Measurements from ENCODE around the gene NEMP2.

NEMP2 gene

GRCh38 chr2:190462181-190462580, 72.3 kb downstream of the NEMP2 start:
- peaks cover 7% of the 10 kb centered on the region for H3K4me1 ChIP-seq
- H3K36me3 ChIP-seq (replicated peaks), result no peaks in the 10 kb centered on the region
- DNase-seq (ENCODE audit: low spot score in 2 of 2), result no peak
- no peaks in the 10 kb centered on the region for H3K27me3 ChIP-seq (ENCODE audit: low read depth)
- H3K9me3 ChIP-seq, result no peaks in the 10 kb centered on the region
- no peak overlapping the region for H3K4me3 ChIP-seq
- in situ Hi-C loops (cut with MboI; ENCODE audit: low sequenced_read_pairs), result no loop called here

DNA sequence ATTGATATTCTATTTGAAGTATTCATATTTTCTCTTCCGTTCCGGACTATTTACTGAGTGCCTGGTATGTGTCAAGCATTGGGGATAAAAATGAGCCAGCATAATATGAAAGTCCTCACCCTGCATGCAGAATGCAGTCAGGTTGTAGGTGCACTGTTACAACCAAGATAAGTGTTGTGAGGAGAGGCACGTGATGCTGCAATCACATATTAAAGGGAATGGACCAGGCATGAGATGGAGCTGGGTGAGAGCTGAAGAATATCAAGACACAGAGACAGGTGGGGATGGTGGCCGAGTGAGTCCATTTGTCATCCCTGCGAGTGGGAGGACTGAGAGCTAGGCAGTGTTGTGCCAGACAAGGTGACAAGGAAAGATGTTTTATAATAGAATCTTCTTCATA, 74.0 kb downstream of the NEMP2 start:
- Histone ChIP-seq H3K9me3 (no peaks in the 10 kb centered on the region), H3K4me1 (no peaks in the 10 kb centered on the region), H3K4me3 (no peak overlapping the region), H3K27me3 (ENCODE audit: low read depth) (no peaks in the 10 kb centered on the region), H3K36me3 (replicated peaks) (no peaks in the 10 kb centered on the region)
- in situ Hi-C loops (cut with MboI; ENCODE audit: low sequenced_read_pairs), result no loop called here
- no peak for DNase-seq (ENCODE audit: low spot score in 2 of 2)

DNA sequence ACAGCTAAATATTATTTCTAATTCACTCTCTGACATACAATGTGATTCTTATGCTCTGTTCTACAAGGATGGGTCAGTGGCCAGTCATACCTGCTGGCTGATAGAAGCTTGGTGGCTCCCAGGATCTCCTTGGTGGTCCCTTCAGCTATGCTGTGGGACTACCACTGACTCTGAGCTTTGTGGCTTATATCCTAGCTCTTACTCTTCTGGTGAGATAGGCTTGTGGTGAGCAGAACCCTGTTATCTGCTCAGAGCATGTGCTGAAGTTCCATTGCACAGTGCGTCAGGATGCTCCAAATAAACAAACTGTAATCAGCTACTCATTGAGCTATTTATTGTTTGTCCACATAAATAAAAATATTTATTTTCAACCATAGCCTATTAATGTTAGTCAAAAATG, 74.6 kb downstream of the NEMP2 start:
- in situ Hi-C loops (cut with MboI; ENCODE audit: low sequenced_read_pairs), result no loop called here
- H3K9me3 ChIP-seq, result no peaks in the 10 kb centered on the region

GRCh38 chr2:190458352-190459107, 76.0 kb downstream of the NEMP2 start:
- in situ Hi-C loops (cut with MboI; ENCODE audit: low sequenced_read_pairs), result no loop called here
- H3K4me3 ChIP-seq, result no peak overlapping the region
- H3K9me3 ChIP-seq, result no peaks in the 10 kb centered on the region
- H3K4me1 ChIP-seq, result no peaks in the 10 kb centered on the region
- DNase-seq (ENCODE audit: low spot score in 2 of 2), result no peak
- no peaks in the 10 kb centered on the region for H3K27me3 ChIP-seq (ENCODE audit: low read depth)
- H3K36me3 ChIP-seq (replicated peaks), result no peaks in the 10 kb centered on the region

More for the DNA sequence above, 74.6 kb downstream of the NEMP2 start:
- no peak for DNase-seq (ENCODE audit: low spot score in 2 of 2)
- no peaks in the 10 kb centered on the region for H3K36me3 ChIP-seq (replicated peaks)
- no peak overlapping the region for H3K4me3 ChIP-seq
- H3K4me1 ChIP-seq, result no peaks in the 10 kb centered on the region
- no peaks in the 10 kb centered on the region for H3K27me3 ChIP-seq (ENCODE audit: low read depth)

GRCh38 chr2:190457256-190457655, 77.3 kb downstream of the NEMP2 start:
- DNase-seq (ENCODE audit: low spot score in 2 of 2), result no peak
- H3K4me3 ChIP-seq, result no peak overlapping the region
- H3K4me1 ChIP-seq, result no peaks in the 10 kb centered on the region
- in situ Hi-C loops (cut with MboI; ENCODE audit: low sequenced_read_pairs), result no loop called here
- no peaks in the 10 kb centered on the region for H3K9me3 ChIP-seq
- no peaks in the 10 kb centered on the region for H3K36me3 ChIP-seq (replicated peaks)
- H3K27me3 ChIP-seq (ENCODE audit: low read depth), result no peaks in the 10 kb centered on the region

GRCh38 chr2:190456833-190457232, 77.7 kb downstream of the NEMP2 start:
- Histone ChIP-seq H3K27me3 (ENCODE audit: low read depth) (no peaks in the 10 kb centered on the region), H3K4me1 (no peaks in the 10 kb centered on the region), H3K4me3 (no peak overlapping the region), H3K36me3 (replicated peaks) (no peaks in the 10 kb centered on the region), H3K9me3 (no peaks in the 10 kb centered on the region)
- in situ Hi-C loops (cut with MboI; ENCODE audit: low sequenced_read_pairs), result no loop called here
- no peak for DNase-seq (ENCODE audit: low spot score in 2 of 2)

DNA sequence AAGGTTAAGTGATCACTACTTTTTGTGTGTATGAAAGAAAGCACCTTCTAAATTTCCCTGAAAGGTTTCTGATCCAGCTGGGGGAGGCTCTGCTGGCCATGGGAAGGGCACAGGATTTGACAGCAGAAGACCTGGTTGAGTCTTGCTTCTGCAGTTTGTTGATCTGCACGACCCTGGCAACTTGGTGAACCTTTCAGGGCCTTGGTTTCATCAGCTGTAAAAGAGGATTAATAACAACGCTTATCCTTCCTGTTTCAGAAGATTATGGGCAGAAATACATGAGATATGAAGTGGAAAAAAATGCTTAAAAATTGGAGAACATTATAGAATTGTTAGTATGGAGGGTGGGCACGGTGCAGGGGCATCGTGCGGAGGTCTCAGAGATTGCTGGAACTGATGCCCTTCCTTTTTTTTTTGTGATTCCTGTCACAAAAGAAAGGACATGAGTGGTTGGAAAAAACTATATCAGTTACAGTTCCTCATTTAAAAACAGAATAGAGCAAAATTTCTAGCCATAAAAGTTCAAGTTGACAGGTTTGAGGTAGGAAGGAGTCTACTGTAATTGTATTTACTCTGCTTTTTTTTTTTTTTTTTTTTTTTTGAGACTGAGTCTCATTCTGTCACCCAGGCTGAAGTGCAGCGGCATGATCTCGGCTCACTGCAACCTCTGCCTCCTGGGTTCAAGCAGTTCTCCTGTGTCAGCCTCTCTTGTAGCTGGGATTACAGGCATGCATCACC, 79.0 kb downstream of the NEMP2 start:
- no peak overlapping the region for H3K4me3 ChIP-seq
- no peaks in the 10 kb centered on the region for H3K4me1 ChIP-seq
- H3K36me3 ChIP-seq (replicated peaks), result no peaks in the 10 kb centered on the region
- in situ Hi-C loops (cut with MboI; ENCODE audit: low sequenced_read_pairs), result no loop called here
- H3K9me3 ChIP-seq, result no peaks in the 10 kb centered on the region
- H3K27me3 ChIP-seq (ENCODE audit: low read depth), result no peaks in the 10 kb centered on the region
- no peak for DNase-seq (ENCODE audit: low spot score in 2 of 2)

DNA sequence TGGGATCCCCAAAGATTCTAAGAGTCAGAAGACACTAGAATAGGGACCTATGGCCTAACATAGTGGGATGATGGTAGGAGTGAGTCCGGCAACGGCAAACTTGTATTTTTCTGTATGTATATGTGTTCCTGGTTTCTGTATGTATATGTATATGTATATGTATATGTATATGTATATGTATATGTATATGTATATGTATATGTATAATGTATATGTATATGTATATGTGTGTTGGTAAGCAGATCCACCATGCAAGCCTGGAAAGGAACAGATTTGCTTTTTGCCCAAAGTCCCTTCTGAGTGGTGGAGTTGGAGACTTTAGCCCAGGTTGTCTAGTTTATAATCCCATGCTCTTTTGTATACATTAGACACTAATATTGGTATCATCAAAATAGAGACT, 79.7 kb downstream of the NEMP2 start:
- Histone ChIP-seq H3K4me3 (no peak overlapping the region), H3K36me3 (replicated peaks) (no peaks in the 10 kb centered on the region), H3K4me1 (no peaks in the 10 kb centered on the region), H3K9me3 (no peaks in the 10 kb centered on the region), H3K27me3 (ENCODE audit: low read depth) (no peaks in the 10 kb centered on the region)
- DNase-seq (ENCODE audit: low spot score in 2 of 2), result no peak
- in situ Hi-C loops (cut with MboI; ENCODE audit: low sequenced_read_pairs), result no loop called here
